Measurements from ENCODE around the gene ANKRD40.
"Not testable (repeated sequence)": the region's sequence is repeated elsewhere in the genome, so short reads cannot be mapped to it uniquely, and the experiment has no call there.

Gene ANKRD40

DNA sequence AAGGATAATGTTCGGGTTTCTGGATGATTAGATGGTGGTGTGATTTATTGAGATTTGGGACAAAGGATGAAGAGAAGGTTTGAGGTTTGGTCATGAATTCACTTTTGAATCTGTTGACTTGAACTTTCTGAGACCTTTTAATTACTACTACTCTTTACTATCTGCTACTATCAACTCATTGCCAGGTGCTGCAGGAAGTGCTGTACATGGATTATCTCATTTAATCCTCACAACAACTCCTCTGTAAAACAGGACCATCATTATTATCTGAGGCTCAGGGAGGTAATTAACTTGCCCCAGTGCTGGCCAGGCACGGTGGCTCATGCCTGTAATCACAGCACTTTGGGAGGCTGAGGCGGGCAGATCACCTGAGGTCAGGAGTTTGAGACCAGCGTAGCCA is 2.9 kb upstream of the ANKRD40 start:
- no peak for DNase-seq

DNA sequence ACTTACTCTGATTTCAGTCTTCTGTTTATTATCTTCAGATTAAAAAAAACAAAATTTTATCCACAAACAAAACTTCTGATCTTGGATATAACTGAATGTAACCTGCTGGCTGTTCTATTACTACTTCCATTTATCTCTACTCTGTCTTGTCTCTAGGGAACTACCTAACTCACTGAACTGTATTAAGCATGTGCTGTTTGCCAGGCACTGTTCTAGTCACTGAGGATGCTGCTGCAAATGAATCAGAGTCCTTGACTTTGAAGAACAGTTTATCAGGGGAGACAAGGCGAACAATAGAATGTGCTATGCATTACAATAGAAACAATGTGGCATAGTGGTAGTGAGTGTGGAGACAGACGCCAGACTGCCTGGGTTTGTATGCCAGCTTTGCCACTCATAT is 2.3 kb upstream of the ANKRD40 start:
- no peak for DNase-seq

DNA sequence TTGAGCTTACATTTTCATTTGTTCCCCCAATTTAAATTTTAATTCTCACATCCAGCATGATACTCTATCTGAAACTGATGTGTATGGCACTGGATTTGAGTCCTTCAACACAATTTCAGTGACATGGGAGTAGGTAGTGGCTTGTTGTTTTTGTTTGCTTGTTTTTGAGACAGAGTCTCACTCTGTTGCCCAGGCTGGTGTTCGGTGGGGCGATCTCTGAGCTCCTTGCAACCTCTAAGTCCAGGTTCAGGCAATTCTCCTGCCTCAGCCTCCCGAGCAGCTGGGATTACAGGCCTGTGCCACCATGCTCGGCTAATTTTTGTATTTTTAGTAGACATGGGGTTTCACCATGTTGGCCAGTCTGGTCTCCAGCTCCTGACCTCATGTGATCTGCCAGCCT is 1.3 kb upstream of the ANKRD40 start:
- DNase-seq = not testable (repeated sequence)

DNA sequence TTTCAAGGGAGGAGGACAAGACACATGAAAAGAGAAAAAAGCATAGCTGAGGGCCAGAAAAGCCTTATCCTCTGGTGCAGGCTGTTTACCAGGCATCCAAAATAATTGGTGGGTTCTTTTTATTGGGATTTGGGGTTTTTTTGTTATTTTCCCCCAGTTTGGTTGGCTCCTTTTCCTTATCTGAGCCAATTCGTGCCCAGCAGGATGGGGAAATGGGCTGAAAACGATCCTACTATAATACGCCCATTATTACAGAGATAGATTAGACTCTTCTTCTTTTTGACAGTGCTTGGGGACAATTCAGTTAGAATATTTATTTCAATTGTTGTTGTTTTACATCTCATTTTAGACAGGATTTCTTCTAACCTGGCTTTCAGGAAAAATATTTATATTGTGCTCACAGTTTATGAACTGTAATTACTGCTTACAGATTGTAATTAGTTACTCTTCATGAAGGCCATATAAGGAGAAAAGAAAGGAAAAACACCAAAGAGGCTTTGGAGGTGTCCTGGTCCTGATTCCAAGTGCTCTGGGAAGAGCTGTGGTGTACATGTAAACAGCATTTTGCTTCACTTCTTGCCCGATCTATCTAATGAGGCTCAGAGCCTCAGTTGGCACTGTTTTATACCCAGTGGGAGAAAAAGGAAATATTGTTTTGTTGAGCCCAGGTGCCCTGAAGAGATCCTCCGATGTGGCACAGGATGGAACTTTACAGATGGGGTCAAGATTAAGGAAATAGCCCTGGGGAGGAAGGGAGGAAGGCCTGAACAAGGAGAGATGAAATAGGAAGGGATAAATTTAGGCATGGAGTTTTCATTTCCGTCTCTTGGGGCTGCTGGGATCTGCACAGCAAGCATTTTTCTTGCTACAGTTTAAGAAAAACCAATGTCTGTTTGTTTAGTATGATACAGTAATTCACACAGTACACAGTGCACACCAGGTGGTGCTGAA is 611 bp upstream of the ANKRD40 start:
- peak; percentile 46 for DNase-seq

DNA sequence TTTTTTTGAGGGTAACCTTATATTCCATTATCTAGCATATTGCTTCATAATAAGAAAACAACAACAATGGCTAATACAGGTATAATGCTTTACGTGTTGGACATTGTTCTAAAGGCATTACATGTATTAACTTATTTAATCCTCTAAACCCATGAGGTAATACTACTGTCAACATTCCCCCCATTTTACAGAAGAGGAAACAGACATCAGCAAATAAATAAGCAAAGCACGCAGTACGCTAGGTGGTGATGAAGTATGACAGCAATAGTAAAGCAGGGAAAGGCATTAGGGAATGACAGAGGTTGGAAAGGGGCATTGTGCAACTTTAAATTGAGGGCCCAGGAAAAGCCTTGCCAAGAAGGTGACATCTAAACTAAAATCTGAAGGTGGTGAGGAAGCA is 4.6 kb downstream of the ANKRD40 start:
- no peak for DNase-seq

DNA sequence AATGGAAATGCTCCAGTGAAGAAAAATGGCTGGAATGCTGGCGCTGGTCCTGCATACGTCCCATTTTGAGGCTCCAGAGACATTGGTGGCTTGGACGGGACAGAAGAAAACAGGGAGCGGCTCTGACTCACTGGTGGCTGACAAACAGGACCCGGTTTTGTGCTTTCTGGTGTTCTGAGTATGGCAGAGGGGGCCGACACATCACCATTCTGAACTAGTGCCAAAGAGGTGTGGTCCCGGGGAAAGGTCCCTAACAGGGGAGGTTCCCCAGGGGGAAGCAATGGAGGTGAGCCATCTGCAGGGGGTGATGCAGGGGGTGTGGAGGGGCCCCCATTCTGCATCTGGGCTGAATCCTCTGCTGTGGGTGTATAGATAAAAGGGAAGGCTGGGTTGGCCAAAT is 8.3 kb downstream of the ANKRD40 start:
- no peak for DNase-seq

DNA sequence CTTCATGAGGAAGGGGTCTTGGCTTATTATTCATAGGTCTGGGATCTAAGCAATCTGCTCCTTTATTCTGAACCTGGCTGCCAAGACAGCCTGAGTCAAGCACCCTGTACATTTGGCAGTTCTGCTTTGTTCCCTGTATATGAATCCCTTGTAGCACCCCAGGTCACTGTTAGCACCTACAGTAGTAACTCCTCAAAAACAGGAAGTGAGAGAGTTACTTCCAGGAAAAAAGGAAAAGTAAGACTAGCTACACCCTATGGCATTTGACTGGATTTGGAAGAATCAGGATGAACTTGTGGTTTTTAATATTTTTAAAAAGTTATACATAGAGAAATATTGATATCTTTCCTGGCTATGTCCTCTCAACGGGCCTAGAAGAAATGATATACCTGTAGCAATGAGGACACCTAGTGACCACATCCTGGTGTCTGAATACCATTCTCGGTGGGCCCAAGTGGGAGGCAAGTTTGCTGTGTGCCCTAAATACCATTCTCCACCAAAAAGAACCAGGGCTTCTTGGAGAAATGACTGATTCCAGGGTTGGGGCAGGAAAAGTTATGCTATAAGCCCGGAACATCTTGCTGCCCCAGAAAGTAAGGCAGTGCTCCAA is 9.9 kb downstream of the ANKRD40 start:
- no peak for DNase-seq

DNA sequence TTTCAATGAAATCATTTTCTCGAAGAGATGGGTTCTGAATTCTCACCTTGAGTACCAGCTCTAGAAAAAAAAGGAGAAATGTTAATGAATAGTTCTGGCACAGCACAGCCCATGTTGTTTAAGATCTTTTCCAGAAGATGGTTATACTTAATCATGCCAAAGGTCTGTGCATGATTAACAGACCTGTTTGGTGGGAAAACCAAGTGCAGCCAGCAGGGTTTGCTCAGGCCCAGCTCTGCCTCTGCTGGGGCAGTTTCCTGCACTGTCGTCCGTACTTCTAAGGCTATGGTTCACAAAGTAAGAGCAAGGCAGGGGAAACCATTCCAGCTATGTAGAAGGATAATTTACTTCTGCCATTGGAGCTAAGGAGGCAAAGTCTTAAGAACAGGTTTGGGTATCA is 10.7 kb downstream of the ANKRD40 start:
- no peak for DNase-seq

DNA sequence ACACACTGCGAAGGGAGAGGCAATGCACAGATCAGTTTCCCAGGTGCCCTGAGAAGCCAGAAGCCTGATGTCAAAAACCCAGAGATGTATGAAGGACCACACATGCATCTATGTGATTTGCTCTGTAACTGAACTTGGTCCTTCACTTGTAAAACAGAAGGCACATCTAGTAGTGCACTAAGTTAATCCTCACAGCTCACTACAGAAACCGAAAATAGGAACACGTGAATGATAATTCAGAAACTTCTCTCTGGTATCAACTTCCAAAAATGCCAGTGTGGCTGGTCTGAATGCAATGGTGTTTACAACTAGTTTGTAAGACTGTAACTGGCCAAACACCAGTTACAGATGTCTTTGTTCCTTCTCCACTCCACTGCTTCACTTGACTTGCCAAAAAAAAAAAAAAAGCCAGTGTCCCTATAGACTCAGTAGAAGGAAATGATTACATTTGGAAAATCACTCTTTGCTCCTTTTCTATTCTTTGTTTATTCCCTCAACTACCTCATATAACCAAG is 11.3 kb downstream of the ANKRD40 start:
- no peak for DNase-seq

DNA sequence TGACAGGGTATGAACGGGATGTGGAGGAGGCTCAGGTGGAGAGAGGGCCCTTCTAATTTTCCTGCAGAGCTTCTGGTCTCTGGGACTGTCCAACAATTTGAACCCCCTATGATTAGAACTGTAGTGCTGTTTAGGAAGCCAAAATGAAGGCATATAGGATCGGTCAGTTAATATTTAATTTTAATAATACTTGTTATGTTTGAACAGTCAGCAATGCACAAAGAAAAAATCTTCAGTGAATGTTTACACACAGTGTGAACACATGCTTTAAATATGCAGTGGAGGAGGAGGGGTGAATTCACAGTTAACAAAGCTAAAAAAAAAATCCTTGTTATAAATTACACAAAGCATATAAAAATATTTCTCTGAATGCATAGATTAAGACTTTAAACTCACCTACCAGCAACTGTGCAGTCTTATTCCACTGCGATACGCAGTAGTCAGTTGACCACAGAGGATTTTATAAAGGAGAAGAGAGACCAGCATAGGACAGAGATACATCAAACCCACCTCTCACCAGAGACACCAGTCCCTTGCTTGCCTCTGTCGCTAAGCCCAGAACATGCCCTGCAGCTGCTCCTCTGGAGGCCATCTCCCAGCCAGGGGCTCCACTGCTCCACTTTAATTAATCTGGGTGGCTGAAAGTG is 14.6 kb downstream of the ANKRD40 start:
- DNase-seq = peak; percentile 62

DNA sequence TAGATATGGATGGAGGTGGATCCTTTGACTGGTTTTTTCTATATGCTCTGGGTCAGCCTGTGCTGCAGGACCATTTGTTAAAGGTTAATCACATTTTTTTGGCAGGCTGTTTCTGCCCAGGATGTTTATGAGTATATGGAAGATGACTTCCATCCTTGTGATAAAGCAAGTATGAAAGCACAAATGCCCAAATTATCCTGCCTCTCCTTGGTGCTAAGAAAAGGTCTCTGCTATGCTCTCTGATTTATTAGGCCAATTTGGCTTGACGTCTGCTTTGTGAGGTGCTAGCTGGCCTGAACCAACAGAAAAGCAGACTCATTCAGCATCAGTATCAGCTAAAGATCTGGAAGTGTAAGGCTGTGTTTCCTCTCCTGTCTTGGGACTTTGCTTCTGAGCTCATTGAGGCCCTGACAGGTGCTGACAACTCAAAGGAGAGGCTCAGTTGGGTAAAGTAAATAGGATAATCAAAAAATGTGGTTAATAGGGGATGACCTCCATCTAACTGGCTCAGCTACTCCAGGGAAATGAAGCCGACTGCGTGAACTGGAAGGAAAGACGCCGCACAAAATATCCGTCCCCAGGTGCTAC is 15.2 kb downstream of the ANKRD40 start:
- no peak for DNase-seq

DNA sequence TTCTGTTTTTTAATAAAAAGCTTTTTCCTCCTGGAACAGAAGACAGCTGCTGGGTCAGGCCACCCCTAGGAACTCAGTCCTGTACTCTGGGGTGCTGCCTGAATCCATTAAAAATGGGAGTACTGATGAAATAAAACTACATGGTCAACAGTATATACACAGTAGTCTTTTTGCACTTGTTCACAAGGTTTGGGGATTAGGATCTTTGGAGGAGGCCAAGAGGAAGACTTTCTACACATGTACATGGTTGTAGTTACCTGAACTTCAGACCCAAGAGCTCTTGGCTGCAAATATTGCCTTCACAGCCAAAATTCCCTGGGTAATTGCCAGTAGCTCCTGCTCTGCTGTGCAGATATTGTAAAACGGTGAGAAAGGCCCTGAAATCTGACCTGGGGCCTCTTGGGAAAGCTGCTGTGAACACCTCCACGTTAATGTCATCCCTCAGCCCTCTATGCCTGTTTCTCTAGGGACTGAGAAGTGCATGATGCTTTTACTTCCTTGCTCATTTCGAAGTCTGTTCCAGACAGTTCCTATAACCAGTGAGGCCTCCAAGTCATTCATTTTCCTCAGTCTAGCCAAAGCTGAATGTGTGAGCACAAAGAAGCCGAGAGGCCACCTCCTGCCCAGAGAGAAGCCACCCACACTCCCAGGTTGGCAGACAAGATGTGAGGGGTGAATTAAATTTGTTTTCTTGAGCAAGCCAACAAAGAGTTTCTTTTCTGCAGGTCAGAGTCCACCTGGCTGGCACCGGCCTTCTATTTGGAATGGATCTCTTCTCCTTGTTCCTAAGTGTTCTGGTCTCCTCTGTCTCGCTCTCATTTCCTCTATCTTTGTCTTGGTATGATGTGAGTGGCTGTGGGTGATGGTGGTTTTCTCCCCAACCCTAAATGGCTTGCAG is 15.9 kb downstream of the ANKRD40 start:
- DNase-seq = no peak

DNA sequence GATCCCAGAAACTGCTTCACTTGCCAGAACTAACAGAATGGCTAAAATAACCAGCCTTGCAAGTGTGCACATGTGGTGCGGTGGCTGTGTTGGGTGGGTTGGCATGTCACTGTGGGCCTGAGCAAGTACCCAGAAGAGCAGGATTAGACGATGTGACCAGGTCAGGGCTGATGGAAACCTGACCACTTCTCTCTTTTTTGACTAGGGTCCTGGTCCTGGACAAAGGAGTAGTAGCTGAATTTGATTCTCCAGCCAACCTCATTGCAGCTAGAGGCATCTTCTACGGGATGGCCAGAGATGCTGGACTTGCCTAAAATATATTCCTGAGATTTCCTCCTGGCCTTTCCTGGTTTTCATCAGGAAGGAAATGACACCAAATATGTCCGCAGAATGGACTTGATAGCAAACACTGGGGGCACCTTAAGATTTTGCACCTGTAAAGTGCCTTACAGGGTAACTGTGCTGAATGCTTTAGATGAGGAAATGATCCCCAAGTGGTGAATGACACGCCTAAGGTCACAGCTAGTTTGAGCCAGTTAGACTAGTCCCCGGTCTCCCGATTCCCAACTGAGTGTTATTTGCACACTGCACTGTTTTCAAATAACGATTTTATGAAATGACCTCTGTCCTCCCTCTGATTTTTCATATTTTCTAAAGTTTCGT is 16.7 kb downstream of the ANKRD40 start:
- DNase-seq = no peak

DNA sequence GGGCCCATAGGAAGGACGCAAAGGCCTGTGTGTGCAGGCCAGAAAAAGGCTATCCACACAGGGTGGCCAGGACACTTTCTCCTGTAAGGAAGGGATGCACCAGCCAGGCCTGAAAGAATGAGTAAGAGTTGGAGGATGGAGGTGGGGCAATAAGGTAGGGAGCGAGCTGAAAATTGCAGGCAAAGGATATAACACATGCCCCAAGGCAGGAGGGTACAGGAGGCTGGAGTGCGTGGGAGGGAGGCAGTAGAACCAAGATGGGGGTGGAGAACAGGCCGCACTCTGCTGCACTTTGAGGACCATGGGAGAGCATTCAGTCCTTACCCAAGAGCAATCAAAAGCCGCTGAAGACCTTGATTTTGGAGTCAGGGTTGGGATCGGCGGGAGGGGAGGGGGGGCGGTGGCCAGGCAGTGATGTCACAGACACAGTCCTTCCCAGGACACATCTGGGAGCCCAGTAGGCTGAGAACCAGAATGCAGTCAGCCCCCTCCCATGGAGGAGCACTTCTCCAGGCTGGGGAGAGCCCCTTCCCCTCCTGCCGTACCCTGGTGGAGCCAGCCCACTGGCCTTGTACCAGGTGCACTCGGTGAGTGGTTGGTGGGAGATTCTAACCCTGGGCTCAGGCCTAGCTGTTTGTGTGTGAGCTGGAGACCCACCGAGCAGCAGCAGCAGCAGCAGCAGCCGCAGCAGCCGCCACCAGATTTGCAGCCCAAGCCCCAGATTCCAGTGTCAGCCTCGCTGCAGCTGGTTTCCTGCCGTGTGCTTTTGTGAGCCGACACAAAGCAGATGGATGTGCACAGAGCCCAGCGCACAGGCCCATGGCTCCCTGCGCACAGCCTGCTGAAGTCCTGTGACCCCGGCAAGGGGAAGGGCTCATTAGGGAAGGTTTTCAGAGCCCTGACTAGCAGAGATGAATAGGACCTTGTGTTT is 17.5 kb downstream of the ANKRD40 start:
- DNase-seq = no peak

DNA sequence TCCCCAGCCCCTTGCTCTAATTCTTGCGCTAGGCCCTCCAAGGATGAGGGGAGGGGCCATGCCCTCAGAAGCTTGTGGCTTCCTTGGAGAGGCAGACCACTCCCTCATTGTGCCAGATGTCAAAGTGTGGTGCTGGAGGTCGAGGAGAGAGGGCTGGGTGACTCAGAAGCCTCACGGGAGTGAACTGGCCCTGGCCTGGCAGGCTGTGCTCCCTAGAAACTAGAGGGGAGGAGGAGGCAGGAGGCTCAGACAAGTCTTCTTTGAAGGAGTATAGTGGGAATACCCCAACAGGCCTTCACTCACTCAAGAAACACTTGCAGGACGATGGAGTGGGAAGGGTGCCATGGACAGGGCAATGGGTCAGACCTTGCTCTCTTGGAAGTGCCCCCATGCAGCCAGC is 18.5 kb downstream of the ANKRD40 start:
- peak; percentile 42 for DNase-seq

DNA sequence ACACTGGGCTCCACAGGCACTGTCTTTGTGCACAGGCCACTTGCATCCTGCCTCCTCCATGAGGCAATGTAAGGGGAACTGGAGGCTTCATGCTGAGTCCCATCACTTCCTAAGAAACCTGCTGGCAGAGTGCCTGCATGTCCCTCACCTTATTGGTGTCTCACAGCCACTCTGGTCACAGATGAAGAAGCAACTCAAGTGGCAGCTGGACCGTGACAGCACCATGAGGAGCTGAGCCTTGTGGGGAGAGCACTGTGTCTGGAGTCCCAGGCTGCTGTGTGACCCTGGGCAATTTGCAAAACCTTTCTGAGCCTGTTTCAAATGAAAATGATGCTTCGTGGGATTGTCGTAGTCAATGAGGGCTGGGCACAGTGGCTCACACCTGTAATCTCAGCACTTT is 19.5 kb downstream of the ANKRD40 start:
- no peak for DNase-seq

DNA sequence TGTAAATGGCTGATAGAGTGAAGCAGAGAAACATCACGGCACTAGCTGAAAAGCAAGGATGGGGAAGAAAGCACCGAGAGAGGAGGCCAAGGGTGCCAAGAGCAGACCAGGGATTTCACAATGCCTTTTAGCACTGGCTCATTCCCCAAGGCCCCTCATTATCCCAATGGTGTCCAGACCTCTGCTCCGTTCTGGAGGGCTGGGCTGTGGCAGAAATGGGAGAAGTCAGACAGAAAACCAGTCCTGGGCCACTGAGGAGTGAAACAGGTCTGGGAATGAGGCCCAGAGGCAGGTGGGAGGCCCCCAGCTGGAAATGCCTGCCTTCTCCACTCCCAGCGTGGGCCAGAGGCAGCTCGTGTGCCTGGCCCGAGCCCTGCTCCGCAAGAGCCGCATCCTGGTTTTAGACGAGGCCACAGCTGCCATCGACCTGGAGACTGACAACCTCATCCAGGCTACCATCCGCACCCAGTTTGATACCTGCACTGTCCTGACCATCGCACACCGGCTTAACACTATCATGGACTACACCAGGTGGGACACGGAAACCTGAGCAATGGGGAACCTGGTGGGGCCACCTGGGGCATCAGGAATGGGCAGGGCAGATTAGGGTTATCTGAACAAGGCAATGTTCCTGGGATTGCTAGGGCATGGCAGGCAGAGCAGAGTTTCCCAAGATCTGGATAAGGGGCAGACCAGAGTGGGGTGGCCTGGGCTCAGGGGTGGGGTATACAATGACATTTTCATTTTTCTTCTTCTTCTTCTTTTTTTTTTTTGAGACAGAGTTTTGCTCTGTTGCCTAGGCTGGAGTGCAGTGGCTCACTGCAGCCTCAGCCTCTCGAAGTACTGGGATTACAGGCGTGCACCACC is 20.3 kb downstream of the ANKRD40 start:
- no peak for DNase-seq

DNA sequence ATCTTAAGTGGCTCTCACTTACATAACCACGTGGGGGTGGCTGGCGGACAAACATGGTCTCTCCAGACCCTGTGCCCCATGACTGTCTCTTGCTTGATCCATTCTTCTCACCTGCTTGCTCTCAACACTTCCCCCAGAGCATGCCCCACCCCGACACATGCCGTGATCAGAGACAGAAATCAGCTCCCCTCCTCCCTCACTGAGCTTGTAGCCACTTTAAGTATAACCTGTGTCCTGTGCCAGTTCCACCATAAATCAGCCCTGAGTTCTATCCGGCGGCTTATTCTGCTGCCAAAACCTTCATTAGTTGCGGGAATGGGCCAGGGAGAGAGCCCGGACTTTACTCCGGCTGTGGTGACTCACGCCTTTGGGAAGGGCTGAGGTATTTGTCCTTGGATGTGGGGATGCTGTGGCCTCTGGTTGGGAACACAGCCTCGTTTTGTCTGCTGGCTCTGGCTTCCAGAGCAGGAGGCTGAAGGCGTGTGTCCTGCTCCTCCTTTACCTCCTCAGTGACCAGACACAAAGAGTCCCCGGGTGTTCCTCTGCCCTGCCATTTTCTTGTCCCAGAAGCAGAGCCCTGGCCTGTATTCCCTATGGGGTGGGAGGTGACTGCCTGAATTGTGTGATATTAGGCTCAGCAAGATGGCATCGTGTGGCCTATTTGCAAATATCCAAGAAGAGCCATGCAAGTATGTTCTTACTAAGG is 21.1 kb downstream of the ANKRD40 start:
- peak; percentile 84 for DNase-seq
